ENCODE measurements around the gene ERCC4. TPM values are rescaled to one million over a fixed set of nuclear protein-coding genes. Genes with fewer than 3 reads are reported as not detected.
A peak's percentile ranks its signal among the peaks of the same experiment; 100 is the strongest.

The ERCC4 gene
- polyA plus RNA-seq, 2 of the 4 experiments (the other 2 are of a cell fraction) = 5.9 to 15.1 TPM

GRCh38 chr16:13958474-13958873 is 38.5 kb downstream of the ERCC4 start:
- Histone ChIP-seq H3K27ac (peak overlapping the region; percentile 88 to 91), H3K4me2 (peak overlapping the region; percentile 76), H3K4me3 (peak overlapping the region; percentile 22; the same call in 2 of the 3 replicates), H3K9me3 (no peaks in the 10 kb centered on the region), H3K4me1 (peaks cover 61% of the 10 kb centered on the region)
- ChIA-PET POLR2A (interaction anchor here (0.9 to 1.0 kb wide), 3 partner anchors 55 to 327 kb away, joined by 4 to 8 read pairs (median 5); no protein-coding TSS in a partner anchor), CTCF (interaction anchor here (1.2 kb wide), 1 partner anchor 34 kb away, joined by 3 read pairs; no protein-coding TSS in a partner anchor)
- peak; percentile 79 to 85 for ATAC-seq
- peak; percentile 55 to 97 for DNase-seq (ENCODE audit: low read depth in 1 of 2, low spot score in 1 of 2)
- peak; percentile 92 for FAIRE-seq
- 1% methylated on average over 4 of the region's 4 CpGs for WGBS (ENCODE audit: missing lambda C conversion rate)
- TF ChIP-seq CBX8 (IDR thresholded peaks at IDR 0.05) (no peak), ESRRA (IDR thresholded peaks at IDR 0.05; ENCODE audit: borderline replicate concordance, low read length) (no peak), HOXB5 (CRISPR knock-in tag; IDR thresholded peaks at IDR 0.05) (no peak), ATOH8 (CRISPR knock-in tag; IDR thresholded peaks at IDR 0.05; ENCODE audit: low read depth) (0 out of 2 replicates have a peak, but pooled peaks have one; percentile 32), ZSCAN20 (CRISPR knock-in tag; IDR thresholded peaks at IDR 0.05) (no peak), GATA3 (IDR thresholded peaks at IDR 0.05; ENCODE audit: borderline replicate concordance) (peak; percentile 88; the same call in 1 of the 2 replicates), POLR2AphosphoS2 (conservative IDR thresholded peaks at IDR 0.05; ENCODE audit: low read length) (no peak), MAFK (IDR thresholded peaks at IDR 0.05; ENCODE audit: partially characterized antibody) (no peak), MYC (IDR thresholded peaks at IDR 0.05; ENCODE audit: borderline replicate concordance, low read length) (no peak), EHF (CRISPR knock-in tag; IDR thresholded peaks at IDR 0.05) (no peak), SMC3 (IDR thresholded peaks at IDR 0.05) (0 out of 3 replicates have a peak, but pooled peaks have one; percentile 12), FOSB (CRISPR knock-in tag; IDR thresholded peaks at IDR 0.05) (0 out of 2 replicates have a peak, but pooled peaks have one; percentile 74), HOXB13 (CRISPR knock-in tag; IDR thresholded peaks at IDR 0.05; ENCODE audit: low read depth) (no peak), RAD21 (conservative IDR thresholded peaks at IDR 0.05 in 1 of 2, IDR thresholded peaks at IDR 0.05 in 1 of 2) (peak in 1 of 2 experiments; percentile 20; a peak in 1 of 5 replicates), HOXA7 (CRISPR knock-in tag; IDR thresholded peaks at IDR 0.05) (no peak), NPAS2 (CRISPR knock-in tag; IDR thresholded peaks at IDR 0.05; ENCODE audit: borderline replicate concordance) (no peak), BCL3 (IDR thresholded peaks at IDR 0.05) (peak; percentile 80; the same call in 1 of the 3 replicates), EP300 (IDR thresholded peaks at IDR 0.05) (peak; percentile 69 to 86; a peak in 3 of 5 replicates), KDM5A (IDR thresholded peaks at IDR 0.05) (no peak), JUNB (IDR thresholded peaks at IDR 0.05) (peak; percentile 66; the same call in 1 of the 2 replicates), CEBPB (IDR thresholded peaks at IDR 0.05) (peak; percentile 54 to 92; a peak in 3 of 4 replicates), FOSL2 (IDR thresholded peaks at IDR 0.05) (peak; percentile 72; the same call in 1 of the 2 replicates), FOSL2 (CRISPR knock-in tag; IDR thresholded peaks at IDR 0.05) (peak; percentile 73)
- TF ChIP-seq, protein P1, sequence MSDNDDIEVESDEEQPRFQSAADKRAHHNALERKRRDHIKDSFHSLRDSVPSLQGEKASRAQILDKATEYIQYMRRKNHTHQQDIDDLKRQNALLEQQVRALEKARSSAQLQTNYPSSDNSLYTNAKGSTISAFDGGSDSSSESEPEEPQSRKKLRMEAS (IDR thresholded peaks at IDR 0.05) = peak; percentile 72
- TF ChIP-seq, protein P2, sequence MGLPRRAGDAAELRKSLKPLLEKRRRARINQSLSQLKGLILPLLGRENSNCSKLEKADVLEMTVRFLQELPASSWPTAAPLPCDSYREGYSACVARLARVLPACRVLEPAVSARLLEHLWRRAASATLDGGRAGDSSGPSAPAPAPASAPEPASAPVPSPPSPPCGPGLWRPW (IDR thresholded peaks at IDR 0.05) = no peak
- TF ChIP-seq, protein P3, sequence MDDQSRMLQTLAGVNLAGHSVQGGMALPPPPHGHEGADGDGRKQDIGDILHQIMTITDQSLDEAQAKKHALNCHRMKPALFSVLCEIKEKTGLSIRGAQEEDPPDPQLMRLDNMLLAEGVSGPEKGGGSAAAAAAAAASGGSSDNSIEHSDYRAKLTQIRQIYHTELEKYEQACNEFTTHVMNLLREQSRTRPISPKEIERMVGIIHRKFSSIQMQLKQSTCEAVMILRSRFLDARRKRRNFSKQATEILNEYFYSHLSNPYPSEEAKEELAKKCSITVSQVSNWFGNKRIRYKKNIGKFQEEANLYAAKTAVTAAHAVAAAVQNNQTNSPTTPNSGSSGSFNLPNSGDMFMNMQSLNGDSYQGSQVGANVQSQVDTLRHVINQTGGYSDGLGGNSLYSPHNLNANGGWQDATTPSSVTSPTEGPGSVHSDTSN (IDR thresholded peaks at IDR 0.05) = 0 out of 2 replicates have a peak, but pooled peaks have one; percentile 49
